ENCODE measurements around the gene ITGAE.
A peak's percentile ranks its signal among the peaks of the same experiment; 100 is the strongest.

ITGAE gene

DNA sequence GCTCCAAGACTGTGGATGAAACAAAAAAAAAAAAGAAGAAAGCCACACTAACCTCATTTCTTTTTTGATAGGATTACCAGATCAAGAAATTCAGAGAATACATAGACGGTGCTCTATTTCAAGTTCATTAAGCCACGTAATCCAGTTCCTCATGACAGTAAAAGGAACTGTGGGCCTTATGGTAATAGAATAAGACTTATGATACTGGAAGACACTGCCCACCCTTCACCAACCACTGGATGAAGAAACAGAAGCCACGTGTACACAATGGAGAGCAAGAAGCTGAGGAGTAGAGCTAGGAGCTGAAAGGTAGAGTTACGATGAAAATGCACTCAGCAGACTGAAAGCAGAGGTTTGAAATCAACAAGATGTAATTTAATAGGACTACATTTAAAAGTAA is 33.8 kb upstream of the ITGAE start:
- TF ChIP-seq TAF1 (IDR thresholded peaks at IDR 0.05; ENCODE audit: low read depth) = no peak
- no peak for TF ChIP-seq RAD21 (IDR thresholded peaks at IDR 0.05; ENCODE audit: low read depth)
- no peak for TF ChIP-seq EP300 (IDR thresholded peaks at IDR 0.05; ENCODE audit: borderline replicate concordance)
- TF ChIP-seq TEAD4 (IDR thresholded peaks at IDR 0.05) = no peak
- TF ChIP-seq NFIC (IDR thresholded peaks at IDR 0.05) = no peak
- TF ChIP-seq CEBPB (IDR thresholded peaks at IDR 0.05) = no peak
- TF ChIP-seq, protein P1, sequence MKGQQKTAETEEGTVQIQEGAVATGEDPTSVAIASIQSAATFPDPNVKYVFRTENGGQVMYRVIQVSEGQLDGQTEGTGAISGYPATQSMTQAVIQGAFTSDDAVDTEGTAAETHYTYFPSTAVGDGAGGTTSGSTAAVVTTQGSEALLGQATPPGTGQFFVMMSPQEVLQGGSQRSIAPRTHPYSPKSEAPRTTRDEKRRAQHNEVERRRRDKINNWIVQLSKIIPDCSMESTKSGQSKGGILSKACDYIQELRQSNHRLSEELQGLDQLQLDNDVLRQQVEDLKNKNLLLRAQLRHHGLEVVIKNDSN (IDR thresholded peaks at IDR 0.05) = no peak
- TF ChIP-seq YY1 (IDR thresholded peaks at IDR 0.05; ENCODE audit: low read depth) = no peak

DNA sequence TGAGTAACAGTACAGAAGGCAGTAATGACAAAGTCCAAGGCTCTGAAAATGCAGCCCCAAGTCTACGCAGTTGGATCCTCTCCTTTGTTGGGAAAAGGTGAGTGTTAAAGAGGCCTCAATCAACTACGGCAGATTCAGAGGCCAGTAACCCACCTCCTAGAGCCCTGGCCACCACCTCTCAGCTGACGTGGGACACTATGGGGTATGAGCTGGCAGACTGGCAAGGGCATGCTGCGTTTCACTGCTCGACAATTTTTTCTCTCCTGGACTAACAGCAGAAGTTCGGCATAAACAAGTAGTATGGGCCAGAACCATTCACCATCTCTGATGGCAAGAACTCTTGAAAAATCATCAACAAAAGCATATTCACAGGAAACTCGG is 27.9 kb upstream of the ITGAE start:
- no peak for TF ChIP-seq CREB1 (IDR thresholded peaks at IDR 0.05; ENCODE audit: low read depth)
- TF ChIP-seq TEAD4 (IDR thresholded peaks at IDR 0.05) = no peak
- TF ChIP-seq FOXM1 (IDR thresholded peaks at IDR 0.05; ENCODE audit: borderline replicate concordance, low read depth) = no peak
- no peak for TF ChIP-seq TAF1 (IDR thresholded peaks at IDR 0.05; ENCODE audit: low read depth)
- TF ChIP-seq YY1 (IDR thresholded peaks at IDR 0.05; ENCODE audit: low read depth) = no peak
- TF ChIP-seq EP300 (IDR thresholded peaks at IDR 0.05; ENCODE audit: borderline replicate concordance) = no peak
- TF ChIP-seq, protein P2, sequence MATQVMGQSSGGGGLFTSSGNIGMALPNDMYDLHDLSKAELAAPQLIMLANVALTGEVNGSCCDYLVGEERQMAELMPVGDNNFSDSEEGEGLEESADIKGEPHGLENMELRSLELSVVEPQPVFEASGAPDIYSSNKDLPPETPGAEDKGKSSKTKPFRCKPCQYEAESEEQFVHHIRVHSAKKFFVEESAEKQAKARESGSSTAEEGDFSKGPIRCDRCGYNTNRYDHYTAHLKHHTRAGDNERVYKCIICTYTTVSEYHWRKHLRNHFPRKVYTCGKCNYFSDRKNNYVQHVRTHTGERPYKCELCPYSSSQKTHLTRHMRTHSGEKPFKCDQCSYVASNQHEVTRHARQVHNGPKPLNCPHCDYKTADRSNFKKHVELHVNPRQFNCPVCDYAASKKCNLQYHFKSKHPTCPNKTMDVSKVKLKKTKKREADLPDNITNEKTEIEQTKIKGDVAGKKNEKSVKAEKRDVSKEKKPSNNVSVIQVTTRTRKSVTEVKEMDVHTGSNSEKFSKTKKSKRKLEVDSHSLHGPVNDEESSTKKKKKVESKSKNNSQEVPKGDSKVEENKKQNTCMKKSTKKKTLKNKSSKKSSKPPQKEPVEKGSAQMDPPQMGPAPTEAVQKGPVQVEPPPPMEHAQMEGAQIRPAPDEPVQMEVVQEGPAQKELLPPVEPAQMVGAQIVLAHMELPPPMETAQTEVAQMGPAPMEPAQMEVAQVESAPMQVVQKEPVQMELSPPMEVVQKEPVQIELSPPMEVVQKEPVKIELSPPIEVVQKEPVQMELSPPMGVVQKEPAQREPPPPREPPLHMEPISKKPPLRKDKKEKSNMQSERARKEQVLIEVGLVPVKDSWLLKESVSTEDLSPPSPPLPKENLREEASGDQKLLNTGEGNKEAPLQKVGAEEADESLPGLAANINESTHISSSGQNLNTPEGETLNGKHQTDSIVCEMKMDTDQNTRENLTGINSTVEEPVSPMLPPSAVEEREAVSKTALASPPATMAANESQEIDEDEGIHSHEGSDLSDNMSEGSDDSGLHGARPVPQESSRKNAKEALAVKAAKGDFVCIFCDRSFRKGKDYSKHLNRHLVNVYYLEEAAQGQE (IDR thresholded peaks at IDR 0.05; ENCODE audit: low read depth) = no peak
- TF ChIP-seq EGR1 (IDR thresholded peaks at IDR 0.05) = no peak
- TF ChIP-seq TCF12 (IDR thresholded peaks at IDR 0.05; ENCODE audit: low read depth) = no peak
- no peak for TF ChIP-seq NFIC (IDR thresholded peaks at IDR 0.05)
- TF ChIP-seq ZBTB7A (IDR thresholded peaks at IDR 0.05; ENCODE audit: low read depth) = no peak
- TF ChIP-seq, protein P1 (IDR thresholded peaks at IDR 0.05) = no peak
- TF ChIP-seq RAD21 (IDR thresholded peaks at IDR 0.05; ENCODE audit: low read depth) = no peak
- no peak for TF ChIP-seq CEBPB (IDR thresholded peaks at IDR 0.05)
- TF ChIP-seq, protein P3, sequence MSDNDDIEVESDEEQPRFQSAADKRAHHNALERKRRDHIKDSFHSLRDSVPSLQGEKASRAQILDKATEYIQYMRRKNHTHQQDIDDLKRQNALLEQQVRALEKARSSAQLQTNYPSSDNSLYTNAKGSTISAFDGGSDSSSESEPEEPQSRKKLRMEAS (IDR thresholded peaks at IDR 0.05) = no peak

DNA sequence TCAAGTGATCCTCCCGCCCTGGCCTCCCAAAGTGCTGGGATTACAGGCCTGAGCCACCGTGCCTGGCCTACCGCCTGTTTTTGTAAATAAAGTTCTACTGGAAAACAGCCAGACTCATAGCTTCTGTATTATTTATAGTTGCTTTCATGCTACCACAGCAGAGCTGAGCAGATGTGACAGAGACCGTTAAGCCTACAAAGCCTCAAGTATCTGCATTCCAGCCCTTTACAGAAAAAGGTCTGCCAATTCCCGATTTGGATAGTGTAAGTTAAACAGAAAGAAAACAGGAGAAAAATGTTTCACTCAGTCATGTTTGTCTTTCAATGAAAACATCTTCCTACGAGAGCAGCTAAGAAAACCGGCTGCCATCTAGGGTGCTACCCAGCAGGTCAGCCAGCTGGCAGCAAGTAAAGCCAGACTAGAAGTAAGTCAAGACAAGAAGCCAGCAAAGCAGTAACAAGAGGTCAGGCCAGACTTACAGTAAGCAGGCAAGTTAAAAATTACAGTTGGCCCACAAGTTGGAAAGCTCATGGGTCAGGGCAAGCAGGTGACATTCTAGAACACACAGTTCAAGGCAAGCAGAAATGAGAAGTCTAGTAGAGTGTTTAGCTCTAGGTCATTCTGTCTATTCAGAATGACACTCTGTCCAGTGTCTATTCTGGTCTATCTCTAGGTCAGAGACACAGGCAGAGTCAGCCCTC is 27.3 kb upstream of the ITGAE start:
- TF ChIP-seq EP300 (IDR thresholded peaks at IDR 0.05; ENCODE audit: borderline replicate concordance) = no peak
- TF ChIP-seq, protein P3 (IDR thresholded peaks at IDR 0.05) = no peak
- TF ChIP-seq ZBTB7A (IDR thresholded peaks at IDR 0.05; ENCODE audit: low read depth) = no peak
- no peak for TF ChIP-seq NFIC (IDR thresholded peaks at IDR 0.05)
- TF ChIP-seq, protein P1 (IDR thresholded peaks at IDR 0.05) = no peak
- TF ChIP-seq, protein P2 (IDR thresholded peaks at IDR 0.05; ENCODE audit: low read depth) = no peak
- no peak for TF ChIP-seq CREB1 (IDR thresholded peaks at IDR 0.05; ENCODE audit: low read depth)
- TF ChIP-seq EGR1 (IDR thresholded peaks at IDR 0.05) = no peak
- TF ChIP-seq CEBPB (IDR thresholded peaks at IDR 0.05) = no peak
- TF ChIP-seq RAD21 (IDR thresholded peaks at IDR 0.05; ENCODE audit: low read depth) = no peak
- TF ChIP-seq TCF12 (IDR thresholded peaks at IDR 0.05; ENCODE audit: low read depth) = no peak
- TF ChIP-seq YY1 (IDR thresholded peaks at IDR 0.05; ENCODE audit: low read depth) = no peak
- no peak for TF ChIP-seq TAF1 (IDR thresholded peaks at IDR 0.05; ENCODE audit: low read depth)
- no peak for TF ChIP-seq TEAD4 (IDR thresholded peaks at IDR 0.05)
- TF ChIP-seq FOXM1 (IDR thresholded peaks at IDR 0.05; ENCODE audit: borderline replicate concordance, low read depth) = no peak

DNA sequence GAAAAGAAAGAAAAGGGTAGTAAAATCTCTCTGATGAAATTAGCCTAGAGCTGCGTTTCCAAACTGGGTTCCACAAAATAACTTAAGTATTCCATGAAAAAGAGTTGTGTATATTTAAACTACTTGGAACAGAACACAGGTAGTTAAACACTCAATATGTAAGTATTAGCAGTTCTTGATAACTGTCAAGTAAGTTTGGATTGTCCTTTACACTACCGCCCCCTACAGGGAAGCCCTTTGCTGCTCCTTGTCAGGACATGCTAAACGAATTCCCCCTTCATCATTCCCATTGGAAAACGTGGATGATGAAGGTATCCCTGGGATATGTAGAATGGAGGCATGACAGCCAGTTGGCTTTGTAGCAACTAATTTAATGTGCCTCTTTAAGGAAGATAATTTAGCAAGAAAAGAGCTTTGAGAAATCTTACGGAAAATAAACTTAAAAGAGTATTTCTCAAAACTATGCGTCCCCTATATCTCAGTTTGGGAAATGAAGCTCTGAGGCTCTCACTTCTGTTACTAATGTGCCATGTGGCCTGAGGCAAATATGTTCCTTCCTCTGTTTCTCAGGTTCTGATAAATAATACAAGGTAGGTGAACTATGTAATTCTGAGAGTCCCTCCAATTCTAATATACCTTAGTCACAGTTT is 26.3 kb upstream of the ITGAE start:
- TF ChIP-seq RAD21 (IDR thresholded peaks at IDR 0.05; ENCODE audit: low read depth) (peak; percentile 72), TEAD4 (IDR thresholded peaks at IDR 0.05) (no peak)

DNA sequence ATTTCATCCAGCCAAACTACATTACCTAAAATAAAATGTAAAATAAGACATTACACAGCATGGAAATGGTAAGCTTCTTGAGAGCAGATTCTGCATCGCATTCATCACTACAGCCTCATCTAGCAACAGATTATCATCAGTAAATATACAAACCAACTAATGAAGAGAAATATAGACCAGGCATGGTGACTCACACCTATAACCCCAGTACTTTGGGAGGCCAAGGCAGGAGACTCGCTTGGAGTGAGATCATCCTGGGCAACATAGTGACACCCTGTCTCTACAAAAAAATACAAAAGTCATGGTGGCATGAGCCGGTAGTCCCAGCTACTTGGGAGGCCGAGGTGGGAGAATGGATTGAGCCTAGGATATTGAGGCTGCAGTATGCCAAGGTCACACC is 25.2 kb upstream of the ITGAE start:
- no peak for TF ChIP-seq EGR1 (IDR thresholded peaks at IDR 0.05)
- TF ChIP-seq, protein P1 (IDR thresholded peaks at IDR 0.05) = no peak

Data from Ishikawa (cell line).